ENCODE data around the gene KRT1.
"Not testable (repeated sequence)": the region's sequence is repeated elsewhere in the genome, so short reads cannot be mapped to it uniquely, and the experiment has no call there.

The KRT1 gene

GRCh38 chr12:52674433-52674775 lies 5.8 kb downstream of the KRT1 start:
- WGBS (ENCODE audit: insufficient coverage, insufficient read length), result no CpG with 5 or more reads among the region's 4 CpGs
- H3K4me1 ChIP-seq (ENCODE audit: control insufficient read depth, insufficient read depth, low read length), result no peaks in the 10 kb centered on the region
- H3K27ac ChIP-seq (ENCODE audit: low read length), result no peak overlapping the region
- DNase-seq (ENCODE audit: low read depth, low spot score), result no peak
- H3K9me3 ChIP-seq (ENCODE audit: control insufficient read depth, insufficient read depth, low read length), result no peaks in the 10 kb centered on the region
- H3K4me3 ChIP-seq (ENCODE audit: low read length), result no peak overlapping the region
- no peaks in the 10 kb centered on the region for H3K36me3 ChIP-seq (ENCODE audit: control insufficient read depth, insufficient read depth, low read length)
- no peaks in the 10 kb centered on the region for H3K27me3 ChIP-seq (ENCODE audit: control insufficient read depth, insufficient read depth, low read length)

GRCh38 chr12:52673713-52674432 lies 6.3 kb downstream of the KRT1 start:
- H3K27ac ChIP-seq (ENCODE audit: low read length), result no peak overlapping the region
- no peaks in the 10 kb centered on the region for H3K27me3 ChIP-seq (ENCODE audit: control insufficient read depth, insufficient read depth, low read length)
- no peak overlapping the region for H3K4me3 ChIP-seq (ENCODE audit: low read length)
- no peak for DNase-seq (ENCODE audit: low read depth, low spot score)
- H3K9me3 ChIP-seq (ENCODE audit: control insufficient read depth, insufficient read depth, low read length), result no peaks in the 10 kb centered on the region
- H3K36me3 ChIP-seq (ENCODE audit: control insufficient read depth, insufficient read depth, low read length), result no peaks in the 10 kb centered on the region
- WGBS (ENCODE audit: insufficient coverage, insufficient read length), result no CpG with 5 or more reads among the region's 3 CpGs
- no peaks in the 10 kb centered on the region for H3K4me1 ChIP-seq (ENCODE audit: control insufficient read depth, insufficient read depth, low read length)

- WGBS (ENCODE audit: insufficient coverage, insufficient read length), result no CpG with 5 or more reads among the region's 5 CpGs
- H3K4me1 ChIP-seq (ENCODE audit: control insufficient read depth, insufficient read depth, low read length), result no peaks in the 10 kb centered on the region
- H3K27ac ChIP-seq (ENCODE audit: low read length), result no peak overlapping the region
- H3K36me3 ChIP-seq (ENCODE audit: control insufficient read depth, insufficient read depth, low read length), result no peaks in the 10 kb centered on the region
- DNase-seq (ENCODE audit: low read depth, low spot score), result no peak
- H3K4me3 ChIP-seq (ENCODE audit: low read length), result no peak overlapping the region
- no peaks in the 10 kb centered on the region for H3K9me3 ChIP-seq (ENCODE audit: control insufficient read depth, insufficient read depth, low read length)
- no peaks in the 10 kb centered on the region for H3K27me3 ChIP-seq (ENCODE audit: control insufficient read depth, insufficient read depth, low read length)
These were observed 7.0 kb downstream of the KRT1 start for GRCh38 chr12:52673217-52673616.

GRCh38 chr12:52672321-52672933 lies 7.8 kb downstream of the KRT1 start:
- Histone ChIP-seq H3K36me3 (ENCODE audit: control insufficient read depth, insufficient read depth, low read length) (no peaks in the 10 kb centered on the region), H3K27ac (ENCODE audit: low read length) (no peak overlapping the region), H3K4me3 (ENCODE audit: low read length) (no peak overlapping the region), H3K27me3 (ENCODE audit: control insufficient read depth, insufficient read depth, low read length) (no peaks in the 10 kb centered on the region), H3K9me3 (ENCODE audit: control insufficient read depth, insufficient read depth, low read length) (no peaks in the 10 kb centered on the region), H3K4me1 (ENCODE audit: control insufficient read depth, insufficient read depth, low read length) (no peaks in the 10 kb centered on the region)
- DNase-seq (ENCODE audit: low read depth, low spot score), result no peak
- no CpG with 5 or more reads among the region's 2 CpGs for WGBS (ENCODE audit: insufficient coverage, insufficient read length)

- DNase-seq (ENCODE audit: low read depth, low spot score), result no peak
- H3K4me3 ChIP-seq (ENCODE audit: low read length), result no peak overlapping the region
- H3K27me3 ChIP-seq (ENCODE audit: control insufficient read depth, insufficient read depth, low read length), result no peaks in the 10 kb centered on the region
- H3K9me3 ChIP-seq (ENCODE audit: control insufficient read depth, insufficient read depth, low read length), result no peaks in the 10 kb centered on the region
- no peak overlapping the region for H3K27ac ChIP-seq (ENCODE audit: low read length)
- no peaks in the 10 kb centered on the region for H3K4me1 ChIP-seq (ENCODE audit: control insufficient read depth, insufficient read depth, low read length)
- no peaks in the 10 kb centered on the region for H3K36me3 ChIP-seq (ENCODE audit: control insufficient read depth, insufficient read depth, low read length)
- WGBS (ENCODE audit: insufficient coverage, insufficient read length), result no CpG with 5 or more reads among the region's 3 CpGs
These were observed 9.2 kb downstream of the KRT1 start for GRCh38 chr12:52670961-52671360.

- Histone ChIP-seq H3K4me3 (ENCODE audit: low read length) (no peak overlapping the region), H3K27me3 (ENCODE audit: control insufficient read depth, insufficient read depth, low read length) (no peaks in the 10 kb centered on the region), H3K36me3 (ENCODE audit: control insufficient read depth, insufficient read depth, low read length) (no peaks in the 10 kb centered on the region), H3K9me3 (ENCODE audit: control insufficient read depth, insufficient read depth, low read length) (no peaks in the 10 kb centered on the region), H3K27ac (ENCODE audit: low read length) (no peak overlapping the region), H3K4me1 (ENCODE audit: control insufficient read depth, insufficient read depth, low read length) (no peaks in the 10 kb centered on the region)
- DNase-seq (ENCODE audit: low read depth, low spot score), result no peak
- no CpG with 5 or more reads among the region's 4 CpGs for WGBS (ENCODE audit: insufficient coverage, insufficient read length)
These were observed 9.7 kb downstream of the KRT1 start for GRCh38 chr12:52670506-52670905.

GRCh38 chr12:52669941-52670340 lies 10.3 kb downstream of the KRT1 start:
- H3K36me3 ChIP-seq (ENCODE audit: control insufficient read depth, insufficient read depth, low read length); H3K4me1 ChIP-seq (ENCODE audit: control insufficient read depth, insufficient read depth, low read length); H3K9me3 ChIP-seq (ENCODE audit: control insufficient read depth, insufficient read depth, low read length); H3K4me3 ChIP-seq (ENCODE audit: low read length); H3K27ac ChIP-seq (ENCODE audit: low read length); H3K27me3 ChIP-seq (ENCODE audit: control insufficient read depth, insufficient read depth, low read length); DNase-seq (ENCODE audit: low read depth, low spot score): not testable (repeated sequence)
- no CpG with 5 or more reads among the region's 3 CpGs for WGBS (ENCODE audit: insufficient coverage, insufficient read length)

- DNase-seq (ENCODE audit: low read depth, low spot score), result no peak
- H3K36me3 ChIP-seq (ENCODE audit: control insufficient read depth, insufficient read depth, low read length), result no peaks in the 10 kb centered on the region
- H3K9me3 ChIP-seq (ENCODE audit: control insufficient read depth, insufficient read depth, low read length), result no peaks in the 10 kb centered on the region
- H3K4me3 ChIP-seq (ENCODE audit: low read length), result no peak overlapping the region
- no peaks in the 10 kb centered on the region for H3K27me3 ChIP-seq (ENCODE audit: control insufficient read depth, insufficient read depth, low read length)
- H3K4me1 ChIP-seq (ENCODE audit: control insufficient read depth, insufficient read depth, low read length), result no peaks in the 10 kb centered on the region
- no peak overlapping the region for H3K27ac ChIP-seq (ENCODE audit: low read length)
These were observed 10.8 kb downstream of the KRT1 start for GRCh38 chr12:52669426-52669825.

GRCh38 chr12:52667931-52668330 lies 12.3 kb downstream of the KRT1 start:
- H3K27me3 ChIP-seq (ENCODE audit: control insufficient read depth, insufficient read depth, low read length), result no peaks in the 10 kb centered on the region
- H3K27ac ChIP-seq (ENCODE audit: low read length), result no peak overlapping the region
- no peak for DNase-seq (ENCODE audit: low read depth, low spot score)
- H3K4me1 ChIP-seq (ENCODE audit: control insufficient read depth, insufficient read depth, low read length), result no peaks in the 10 kb centered on the region
- no peaks in the 10 kb centered on the region for H3K9me3 ChIP-seq (ENCODE audit: control insufficient read depth, insufficient read depth, low read length)
- H3K4me3 ChIP-seq (ENCODE audit: low read length), result no peak overlapping the region
- no CpG with 5 or more reads among the region's 7 CpGs for WGBS (ENCODE audit: insufficient coverage, insufficient read length)
- H3K36me3 ChIP-seq (ENCODE audit: control insufficient read depth, insufficient read depth, low read length), result no peaks in the 10 kb centered on the region

GRCh38 chr12:52667509-52667908 lies 12.7 kb downstream of the KRT1 start:
- Histone ChIP-seq H3K36me3 (ENCODE audit: control insufficient read depth, insufficient read depth, low read length) (no peaks in the 10 kb centered on the region), H3K27me3 (ENCODE audit: control insufficient read depth, insufficient read depth, low read length) (no peaks in the 10 kb centered on the region), H3K9me3 (ENCODE audit: control insufficient read depth, insufficient read depth, low read length) (no peaks in the 10 kb centered on the region), H3K4me3 (ENCODE audit: low read length) (no peak overlapping the region), H3K27ac (ENCODE audit: low read length) (no peak overlapping the region), H3K4me1 (ENCODE audit: control insufficient read depth, insufficient read depth, low read length) (no peaks in the 10 kb centered on the region)
- no CpG with 5 or more reads among the region's 9 CpGs for WGBS (ENCODE audit: insufficient coverage, insufficient read length)
- no peak for DNase-seq (ENCODE audit: low read depth, low spot score)

- DNase-seq (ENCODE audit: low read depth, low spot score), result no peak
- Histone ChIP-seq H3K36me3 (ENCODE audit: control insufficient read depth, insufficient read depth, low read length) (no peaks in the 10 kb centered on the region), H3K27ac (ENCODE audit: low read length) (no peak overlapping the region), H3K4me1 (ENCODE audit: control insufficient read depth, insufficient read depth, low read length) (no peaks in the 10 kb centered on the region), H3K27me3 (ENCODE audit: control insufficient read depth, insufficient read depth, low read length) (no peaks in the 10 kb centered on the region), H3K9me3 (ENCODE audit: control insufficient read depth, insufficient read depth, low read length) (no peaks in the 10 kb centered on the region), H3K4me3 (ENCODE audit: low read length) (no peak overlapping the region)
- no CpG with 5 or more reads among the region's 3 CpGs for WGBS (ENCODE audit: insufficient coverage, insufficient read length)
These were observed 13.7 kb downstream of the KRT1 start for GRCh38 chr12:52666471-52666870.

All from iPS DF 6.9 (cell line).